ENCODE data around the gene ZNF836. TPM values are rescaled to one million over a fixed set of nuclear protein-coding genes. Genes with fewer than 3 reads are reported as not detected.

ZNF836 gene
- polyA plus RNA-seq, 1 donor from 2014 or later = 24.5 TPM

GRCh38 chr19:52219611-52220010, 48.2 kb upstream of the ZNF836 start:
- Histone ChIP-seq H3K27me3 (ENCODE audit: insufficient read depth, low read depth, low read length) (no peaks in the 10 kb centered on the region), H3K9me3 (ENCODE audit: low read length) (no peaks in the 10 kb centered on the region), H3K27ac (ENCODE audit: low read length) (no peak overlapping the region), H3K36me3 (ENCODE audit: insufficient read depth, low read length) (peaks cover 22% of the 10 kb centered on the region), H3K79me2 (replicated peaks; ENCODE audit: insufficient read depth, low read length) (no peaks in the 10 kb centered on the region), H3F3A (ENCODE audit: insufficient read depth, low read length, poor library complexity, severe bottlenecking) (no peaks in the 10 kb centered on the region), H3K4me3 (ENCODE audit: low read length) (no peak overlapping the region), H3K9ac (ENCODE audit: low read length) (no peak overlapping the region), H3K4me2 (ENCODE audit: low read length) (no peak overlapping the region), H4K20me1 (ENCODE audit: insufficient read depth) (no peaks in the 10 kb centered on the region), H2AFZ (ENCODE audit: low read depth, low read length) (no peak overlapping the region), H3K9me2 (ENCODE audit: insufficient read depth, low read length) (no peaks in the 10 kb centered on the region)
- TF ChIP-seq EP300 (conservative IDR thresholded peaks at IDR 0.05; ENCODE audit: poor library complexity, severe bottlenecking) (no peak), EZH2 (IDR thresholded peaks at IDR 0.05; ENCODE audit: borderline replicate concordance, insufficient read depth, low read length, poor library complexity, severe bottlenecking) (no peak), SMC3 (conservative IDR thresholded peaks at IDR 0.05; ENCODE audit: poor library complexity) (no peak), POLR2AphosphoS5 (IDR thresholded peaks at IDR 0.05) (no peak), MXI1 (conservative IDR thresholded peaks at IDR 0.05; ENCODE audit: poor library complexity, severe bottlenecking) (no peak), RAD21 (conservative IDR thresholded peaks at IDR 0.05) (no peak), REST (IDR thresholded peaks at IDR 0.05; ENCODE audit: borderline replicate concordance) (no peak), TAF1 (IDR thresholded peaks at IDR 0.05; ENCODE audit: low read depth) (no peak), CTCF (IDR thresholded peaks at IDR 0.05; ENCODE audit: poor library complexity, severe bottlenecking) (no peak)

GRCh38 chr19:52217576-52217975, 46.2 kb upstream of the ZNF836 start:
- no peaks in the 10 kb centered on the region for H3K9me2 ChIP-seq (ENCODE audit: insufficient read depth, low read length)
- TF ChIP-seq EZH2 (IDR thresholded peaks at IDR 0.05; ENCODE audit: borderline replicate concordance, insufficient read depth, low read length, poor library complexity, severe bottlenecking) (no peak), EP300 (conservative IDR thresholded peaks at IDR 0.05; ENCODE audit: poor library complexity, severe bottlenecking) (no peak), MXI1 (conservative IDR thresholded peaks at IDR 0.05; ENCODE audit: poor library complexity, severe bottlenecking) (no peak), SMC3 (conservative IDR thresholded peaks at IDR 0.05; ENCODE audit: poor library complexity) (no peak), TAF1 (IDR thresholded peaks at IDR 0.05; ENCODE audit: low read depth) (no peak), POLR2AphosphoS5 (IDR thresholded peaks at IDR 0.05) (no peak), REST (IDR thresholded peaks at IDR 0.05; ENCODE audit: borderline replicate concordance) (no peak), CTCF (IDR thresholded peaks at IDR 0.05; ENCODE audit: poor library complexity, severe bottlenecking) (no peak), RAD21 (conservative IDR thresholded peaks at IDR 0.05) (no peak)
- H2AFZ ChIP-seq (ENCODE audit: low read depth, low read length) = no peak overlapping the region
- H3K27ac ChIP-seq (ENCODE audit: low read length) = no peak overlapping the region
- H3F3A ChIP-seq (ENCODE audit: insufficient read depth, low read length, poor library complexity, severe bottlenecking) = no peaks in the 10 kb centered on the region
- H4K20me1 ChIP-seq (ENCODE audit: insufficient read depth) = no peaks in the 10 kb centered on the region
- H3K4me2 ChIP-seq (ENCODE audit: low read length) = no peak overlapping the region
- no peaks in the 10 kb centered on the region for H3K79me2 ChIP-seq (replicated peaks; ENCODE audit: insufficient read depth, low read length)
- H3K36me3 ChIP-seq (ENCODE audit: insufficient read depth, low read length) = peaks cover 24% of the 10 kb centered on the region
- no peak overlapping the region for H3K4me3 ChIP-seq (ENCODE audit: low read length)
- no peak overlapping the region for H3K9ac ChIP-seq (ENCODE audit: low read length)
- no peaks in the 10 kb centered on the region for H3K9me3 ChIP-seq (ENCODE audit: low read length)
- H3K27me3 ChIP-seq (ENCODE audit: insufficient read depth, low read depth, low read length) = no peaks in the 10 kb centered on the region
